ENCODE data around the gene KIF26B. TPM values are rescaled to one million over a fixed set of nuclear protein-coding genes. Genes with fewer than 3 reads are reported as not detected.
A peak's percentile ranks its signal among the peaks of the same experiment; 100 is the strongest.

KIF26B gene
- total and polyA plus RNA-seq, 2 donors, result 0.43 to 1.6 TPM

DNA sequence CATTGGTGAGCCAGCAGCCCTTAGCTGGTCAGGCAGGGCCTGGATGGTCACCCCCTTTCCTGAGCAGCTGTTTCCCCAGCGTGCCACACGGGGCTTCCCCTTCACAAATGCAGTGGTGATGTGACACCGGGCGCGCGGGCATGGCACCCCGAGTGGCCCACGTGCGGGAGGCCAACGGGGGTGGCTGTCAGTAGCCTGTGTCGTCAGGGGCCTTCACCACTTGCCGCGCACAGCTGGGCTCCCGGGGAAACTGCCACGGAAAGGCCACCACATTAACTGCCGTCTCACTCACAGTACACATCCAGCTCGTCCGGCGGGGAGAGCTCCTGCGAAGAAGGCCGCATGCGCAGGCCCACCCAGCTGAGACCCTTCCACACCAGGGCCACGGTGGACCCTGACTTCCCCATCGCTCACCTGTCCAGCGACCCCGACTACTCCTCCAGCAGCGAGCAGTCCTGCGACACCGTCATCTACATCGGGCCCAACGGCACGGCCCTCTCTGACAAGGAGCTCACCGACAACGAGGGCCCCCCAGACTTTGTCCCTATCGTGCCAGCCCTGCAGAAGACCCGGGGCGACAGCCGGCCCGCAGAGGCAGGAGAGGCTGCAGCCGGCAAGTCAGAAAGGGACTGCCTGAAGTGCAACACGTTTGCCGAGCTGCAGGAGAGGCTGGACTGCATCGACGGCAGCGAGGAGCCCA is 530.5 kb downstream of the KIF26B start:
- Histone ChIP-seq H3K27me3 (ENCODE audit: control insufficient read depth in 2 of 2, insufficient read depth in 1 of 2, low read length in 1 of 2) (peaks cover 0 to 25% of the 10 kb centered on the region in 2 donors), H3K36me3 (ENCODE audit: control insufficient read depth in 2 of 2, insufficient read depth in 2 of 2, low read length in 1 of 2) (no peaks in the 10 kb centered on the region), H3K4me1 (ENCODE audit: control insufficient read depth in 2 of 2, insufficient read depth in 2 of 2, low read length in 2 of 2) (peaks cover 0 to 26% of the 10 kb centered on the region in 2 donors), H3K27ac (ENCODE audit: low read depth in 1 of 2, low read length in 1 of 2) (no peak overlapping the region), H3K9me3 (ENCODE audit: control insufficient read depth in 2 of 2, insufficient read depth in 1 of 2, low read length in 1 of 2) (peaks cover 0 to 1% of the 10 kb centered on the region in 2 donors), H3K4me3 (ENCODE audit: low read length in 2 of 2) (no peak overlapping the region)
- 97% methylated on average over 45 of the region's 45 CpGs for WGBS
- no peak for DNase-seq (ENCODE audit: low read depth in 6 of 9, low spot score in 9 of 9)

- 98% methylated on average over 25 of the region's 25 CpGs for WGBS
- Histone ChIP-seq H3K4me1 (ENCODE audit: control insufficient read depth in 2 of 2, insufficient read depth in 2 of 2, low read length in 2 of 2) (peaks cover 0 to 26% of the 10 kb centered on the region in 2 donors), H3K27me3 (ENCODE audit: control insufficient read depth in 2 of 2, insufficient read depth in 1 of 2, low read length in 1 of 2) (peaks cover 2 to 25% of the 10 kb centered on the region in 2 donors), H3K4me3 (ENCODE audit: low read length in 2 of 2) (no peak overlapping the region), H3K27ac (ENCODE audit: low read depth in 1 of 2, low read length in 1 of 2) (no peak overlapping the region), H3K36me3 (ENCODE audit: control insufficient read depth in 2 of 2, insufficient read depth in 2 of 2, low read length in 1 of 2) (no peaks in the 10 kb centered on the region), H3K9me3 (ENCODE audit: control insufficient read depth in 2 of 2, insufficient read depth in 1 of 2, low read length in 1 of 2) (peaks cover 0 to 1% of the 10 kb centered on the region in 2 donors)
- DNase-seq (ENCODE audit: low read depth in 6 of 9, low spot score in 9 of 9), result no peak
These were observed 531.2 kb downstream of the KIF26B start for GRCh38 chr1:245686006-245686405.

DNA sequence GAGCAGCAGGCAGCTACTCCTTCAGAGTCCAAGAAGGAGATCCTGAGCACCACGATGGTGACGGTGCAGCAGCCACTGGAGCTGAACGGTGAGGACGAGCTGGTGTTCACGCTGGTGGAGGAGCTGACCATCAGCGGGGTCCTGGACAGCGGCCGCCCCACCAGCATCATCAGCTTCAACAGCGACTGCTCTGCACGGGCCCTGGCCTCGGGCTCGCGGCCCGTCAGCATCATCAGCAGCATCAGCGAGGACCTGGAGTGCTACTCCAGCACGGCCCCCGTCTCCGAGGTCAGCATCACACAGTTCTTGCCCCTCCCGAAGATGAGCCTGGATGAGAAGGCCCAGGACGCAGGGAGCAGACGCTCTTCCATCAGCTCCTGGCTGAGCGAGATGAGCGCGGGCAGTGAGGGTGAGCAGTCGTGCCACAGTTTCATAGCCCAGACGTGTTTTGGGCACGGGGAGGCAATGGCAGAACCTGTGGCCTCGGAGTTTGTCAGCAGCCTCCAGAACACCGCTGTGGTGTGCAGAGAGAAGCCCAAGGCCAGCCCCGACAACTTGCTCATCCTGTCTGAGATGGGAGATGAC is 531.8 kb downstream of the KIF26B start:
- 97% methylated on average over 30 of the region's 30 CpGs for WGBS
- DNase-seq (ENCODE audit: low read depth in 6 of 9, low spot score in 9 of 9), result no peak
- Histone ChIP-seq H3K4me1 (ENCODE audit: control insufficient read depth in 2 of 2, insufficient read depth in 2 of 2, low read length in 2 of 2) (peaks cover 0 to 26% of the 10 kb centered on the region in 2 donors), H3K27me3 (ENCODE audit: control insufficient read depth in 2 of 2, insufficient read depth in 1 of 2, low read length in 1 of 2) (peaks cover 2 to 25% of the 10 kb centered on the region in 2 donors), H3K9me3 (ENCODE audit: control insufficient read depth in 2 of 2, insufficient read depth in 1 of 2, low read length in 1 of 2) (peaks cover 0 to 1% of the 10 kb centered on the region in 2 donors), H3K27ac (ENCODE audit: low read depth in 1 of 2, low read length in 1 of 2) (no peak overlapping the region), H3K4me3 (ENCODE audit: low read length in 2 of 2) (no peak overlapping the region), H3K36me3 (ENCODE audit: control insufficient read depth in 2 of 2, insufficient read depth in 2 of 2, low read length in 1 of 2) (no peaks in the 10 kb centered on the region)

DNA sequence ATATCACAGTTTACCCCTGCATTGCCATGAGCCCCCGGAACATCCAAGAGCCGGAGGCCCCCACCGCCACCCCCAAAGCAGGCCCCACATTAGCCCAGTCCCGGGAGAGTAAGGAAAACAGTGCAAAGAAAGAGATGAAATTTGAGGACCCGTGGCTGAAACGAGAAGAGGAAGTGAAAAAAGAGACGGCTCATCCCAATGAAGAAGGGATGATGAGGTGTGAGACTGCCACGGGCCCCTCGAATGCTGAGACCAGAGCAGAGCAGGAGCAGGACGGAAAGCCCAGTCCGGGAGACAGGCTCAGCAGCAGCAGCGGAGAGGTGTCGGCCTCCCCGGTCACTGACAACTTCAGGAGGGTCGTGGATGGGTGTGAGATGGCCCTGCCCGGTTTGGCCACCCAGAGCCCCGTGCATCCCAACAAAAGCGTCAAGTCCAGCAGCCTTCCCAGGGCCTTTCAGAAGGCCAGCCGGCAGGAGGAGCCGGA is 532.4 kb downstream of the KIF26B start:
- Histone ChIP-seq H3K9me3 (ENCODE audit: control insufficient read depth in 2 of 2, insufficient read depth in 1 of 2, low read length in 1 of 2) (peaks cover 0 to 1% of the 10 kb centered on the region in 2 donors), H3K27ac (ENCODE audit: low read depth in 1 of 2, low read length in 1 of 2) (no peak overlapping the region), H3K36me3 (ENCODE audit: control insufficient read depth in 2 of 2, insufficient read depth in 2 of 2, low read length in 1 of 2) (no peaks in the 10 kb centered on the region), H3K27me3 (ENCODE audit: control insufficient read depth in 2 of 2, insufficient read depth in 1 of 2, low read length in 1 of 2) (peaks cover 2 to 25% of the 10 kb centered on the region in 2 donors), H3K4me3 (ENCODE audit: low read length in 2 of 2) (no peak overlapping the region), H3K4me1 (ENCODE audit: control insufficient read depth in 2 of 2, insufficient read depth in 2 of 2, low read length in 2 of 2) (peaks cover 0 to 26% of the 10 kb centered on the region in 2 donors)
- 83% methylated on average over 20 of the region's 20 CpGs for WGBS
- no peak for DNase-seq (ENCODE audit: low read depth in 6 of 9, low spot score in 9 of 9)

GRCh38 chr1:245687636-245688535 is 533.1 kb downstream of the KIF26B start:
- H3K27me3 ChIP-seq (ENCODE audit: control insufficient read depth in 2 of 2, insufficient read depth in 1 of 2, low read length in 1 of 2), result peaks cover 2 to 25% of the 10 kb centered on the region in 2 donors
- H3K4me1 ChIP-seq (ENCODE audit: control insufficient read depth in 2 of 2, insufficient read depth in 2 of 2, low read length in 2 of 2), result peaks cover 0 to 23% of the 10 kb centered on the region in 2 donors
- DNase-seq (ENCODE audit: low read depth in 6 of 9, low spot score in 9 of 9), result peak in 2 of 9 donors; percentile 18 to 39
- H3K9me3 ChIP-seq (ENCODE audit: control insufficient read depth in 2 of 2, insufficient read depth in 1 of 2, low read length in 1 of 2), result peaks cover 0 to 1% of the 10 kb centered on the region in 2 donors
- no peak overlapping the region for H3K4me3 ChIP-seq (ENCODE audit: low read length in 2 of 2)
- no peak overlapping the region for H3K27ac ChIP-seq (ENCODE audit: low read depth in 1 of 2, low read length in 1 of 2)
- 47% methylated on average over 74 of the region's 74 CpGs for WGBS
- H3K36me3 ChIP-seq (ENCODE audit: control insufficient read depth in 2 of 2, insufficient read depth in 2 of 2, low read length in 1 of 2), result no peaks in the 10 kb centered on the region

GRCh38 chr1:245688536-245689453 is 534.0 kb downstream of the KIF26B start:
- H3K27me3 ChIP-seq (ENCODE audit: control insufficient read depth in 2 of 2, insufficient read depth in 1 of 2, low read length in 1 of 2), result peaks cover 2 to 25% of the 10 kb centered on the region in 2 donors
- H3K4me3 ChIP-seq (ENCODE audit: low read length in 2 of 2), result no peak overlapping the region
- no peak overlapping the region for H3K27ac ChIP-seq (ENCODE audit: low read depth in 1 of 2, low read length in 1 of 2)
- H3K4me1 ChIP-seq (ENCODE audit: control insufficient read depth in 2 of 2, insufficient read depth in 2 of 2, low read length in 2 of 2), result peaks cover 0 to 14% of the 10 kb centered on the region in 2 donors
- peaks cover 0 to 1% of the 10 kb centered on the region in 2 donors for H3K9me3 ChIP-seq (ENCODE audit: control insufficient read depth in 2 of 2, insufficient read depth in 1 of 2, low read length in 1 of 2)
- WGBS, result 86% methylated on average over 63 of the region's 63 CpGs
- no peak for DNase-seq (ENCODE audit: low read depth in 6 of 9, low spot score in 9 of 9)
- no peaks in the 10 kb centered on the region for H3K36me3 ChIP-seq (ENCODE audit: control insufficient read depth in 2 of 2, insufficient read depth in 2 of 2, low read length in 1 of 2)

- no peak for DNase-seq (ENCODE audit: low read depth in 6 of 9, low spot score in 9 of 9)
- no peaks in the 10 kb centered on the region for H3K36me3 ChIP-seq (ENCODE audit: control insufficient read depth in 2 of 2, insufficient read depth in 2 of 2, low read length in 1 of 2)
- peaks cover 0 to 1% of the 10 kb centered on the region in 2 donors for H3K9me3 ChIP-seq (ENCODE audit: control insufficient read depth in 2 of 2, insufficient read depth in 1 of 2, low read length in 1 of 2)
- peaks cover 0 to 8% of the 10 kb centered on the region in 2 donors for H3K4me1 ChIP-seq (ENCODE audit: control insufficient read depth in 2 of 2, insufficient read depth in 2 of 2, low read length in 2 of 2)
- H3K27me3 ChIP-seq (ENCODE audit: control insufficient read depth in 2 of 2, insufficient read depth in 1 of 2, low read length in 1 of 2), result peaks cover 2 to 25% of the 10 kb centered on the region in 2 donors
- H3K27ac ChIP-seq (ENCODE audit: low read depth in 1 of 2, low read length in 1 of 2), result no peak overlapping the region
- 40% methylated on average over 9 of the region's 9 CpGs for WGBS
- no peak overlapping the region for H3K4me3 ChIP-seq (ENCODE audit: low read length in 2 of 2)
These were observed 535.4 kb downstream of the KIF26B start for GRCh38 chr1:245690156-245690690.

- Histone ChIP-seq H3K4me3 (ENCODE audit: low read length in 2 of 2) (no peak overlapping the region), H3K9me3 (ENCODE audit: control insufficient read depth in 2 of 2, insufficient read depth in 1 of 2, low read length in 1 of 2) (no peaks in the 10 kb centered on the region), H3K27me3 (ENCODE audit: control insufficient read depth in 2 of 2, insufficient read depth in 1 of 2, low read length in 1 of 2) (peaks cover 2 to 25% of the 10 kb centered on the region in 2 donors), H3K36me3 (ENCODE audit: control insufficient read depth in 2 of 2, insufficient read depth in 2 of 2, low read length in 1 of 2) (no peaks in the 10 kb centered on the region), H3K4me1 (ENCODE audit: control insufficient read depth in 2 of 2, insufficient read depth in 2 of 2, low read length in 2 of 2) (peaks cover 0 to 8% of the 10 kb centered on the region in 2 donors), H3K27ac (ENCODE audit: low read depth in 1 of 2, low read length in 1 of 2) (no peak overlapping the region)
- WGBS, result 79% methylated on average over 13 of the region's 13 CpGs
- no peak for DNase-seq (ENCODE audit: low read depth in 6 of 9, low spot score in 9 of 9)
These were observed 536.3 kb downstream of the KIF26B start for GRCh38 chr1:245690946-245691541.

Measured in thymus (tissue), 11 donors.